Fibroblast of villous mesenchyme (primary cell): ENCODE measurements around the gene AGPAT4. TPM values are rescaled to one million over a fixed set of nuclear protein-coding genes. Genes with fewer than 3 reads are reported as not detected.
"Not testable (repeated sequence)": the region's sequence is repeated elsewhere in the genome, so short reads cannot be mapped to it uniquely, and the experiment has no call there.

Experiments
- DNase-seq: peaks from one replicate; pipeline ENCODE4 v3.0.0-alpha.2; 2010; ENCODE audit warnings: low read depth
- H3K4me3 ChIP-seq: 2 replicates; pipeline ENCODE4 v1.5.1; 2011; ENCODE audit warnings: low read depth, mild to moderate bottlenecking, low read length
- CTCF ChIP-seq: IDR thresholded peaks from 2 replicates; pipeline ENCODE4 v1.5.1; 2012; ENCODE audit warnings: low read depth, mild to moderate bottlenecking, low read length; ENCODE audit not compliant: insufficient read depth
- total RNA-seq: library from RNA; depleted of rRNA; stranded (reverse); fragments of >200 nt; gene quantifications from 2 replicates; pipeline ENCODE4 v1.2.3, GENCODE V29; 2012

Gene AGPAT4
- total RNA-seq, 1 donor, result 11.2 TPM

GRCh38 chr6:161230339-161230738 is 43.5 kb downstream of the AGPAT4 start:
- no peak for DNase-seq
- TF ChIP-seq CTCF, result no peak
- H3K4me3 ChIP-seq, result no peak overlapping the region

- no peak for TF ChIP-seq CTCF
- DNase-seq, result peak; percentile 96
- peak overlapping the region; percentile 30 for H3K4me3 ChIP-seq
Observed at GRCh38 chr6:161228921-161229591, 44.8 kb downstream of the AGPAT4 start.

DNA sequence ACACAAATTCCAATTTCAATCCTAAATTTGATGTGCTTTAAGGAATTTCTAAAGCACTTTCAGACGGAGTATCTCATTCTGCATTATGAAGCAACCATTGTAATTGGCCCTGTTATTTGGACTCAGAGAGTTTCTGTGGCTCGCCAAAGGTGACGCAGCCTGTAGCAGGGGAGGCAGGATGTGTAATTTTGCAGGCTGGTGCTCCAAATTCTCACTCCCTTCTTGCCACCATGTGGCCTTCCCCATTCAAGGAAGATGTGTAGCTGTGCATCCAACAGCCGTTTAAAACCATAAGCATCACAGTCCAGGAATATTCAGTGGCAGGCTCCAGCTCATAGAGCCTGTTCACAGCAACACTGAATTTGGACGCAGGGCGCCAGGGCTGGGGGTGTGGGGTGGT is 45.8 kb downstream of the AGPAT4 start:
- TF ChIP-seq CTCF, result no peak
- H3K4me3 ChIP-seq, result no peak overlapping the region
- DNase-seq, result no peak

DNA sequence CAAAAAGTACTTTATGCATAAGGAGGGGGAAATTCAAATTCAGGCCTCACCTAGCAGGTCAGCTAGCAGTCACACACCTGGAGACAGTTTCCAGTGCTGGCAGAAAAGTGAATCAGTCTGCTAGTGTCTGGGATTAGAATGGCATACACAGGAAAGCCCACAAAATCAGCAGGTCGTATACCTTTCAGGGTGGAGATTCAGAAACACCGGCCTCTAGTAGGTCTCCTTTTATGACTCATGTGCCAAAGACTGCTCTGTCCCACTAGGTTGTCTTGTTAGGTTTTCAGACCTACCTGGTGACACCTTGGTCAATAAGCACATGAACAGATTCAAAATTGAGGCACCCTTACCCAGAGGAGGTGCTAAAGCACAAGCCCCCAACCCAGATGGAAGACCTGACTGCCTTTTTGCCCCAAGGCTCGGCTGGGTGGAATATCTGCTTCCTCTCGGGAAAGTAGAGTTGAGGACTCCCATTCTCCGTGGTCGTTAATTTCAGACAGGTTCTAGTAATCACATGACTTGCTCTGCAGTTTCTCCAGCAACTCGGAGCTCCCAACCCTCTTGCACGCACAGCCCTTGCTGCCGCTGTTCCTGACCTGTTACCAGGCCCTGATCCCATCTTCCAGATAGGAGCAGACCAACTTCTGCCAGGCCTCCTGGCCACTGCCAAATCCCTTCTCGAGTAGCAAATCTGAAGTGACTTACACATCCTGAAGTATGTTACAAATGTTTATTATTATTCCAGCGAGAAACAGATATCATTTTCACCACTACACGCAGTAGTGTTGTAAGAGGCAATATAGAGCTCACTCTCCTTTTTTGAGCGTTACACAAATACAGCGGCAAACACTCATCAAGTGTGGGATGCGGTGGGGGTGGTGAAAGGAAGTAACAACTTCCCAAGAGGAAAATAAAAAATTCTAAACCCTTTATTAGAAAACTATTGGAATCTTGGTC is 46.6 kb downstream of the AGPAT4 start:
- H3K4me3 ChIP-seq, result no peak overlapping the region
- DNase-seq, result peak; percentile 74
- no peak for TF ChIP-seq CTCF

GRCh38 chr6:161226009-161226964 is 47.6 kb downstream of the AGPAT4 start:
- no peak for DNase-seq
- no peak for TF ChIP-seq CTCF
- H3K4me3 ChIP-seq, result no peak overlapping the region

DNA sequence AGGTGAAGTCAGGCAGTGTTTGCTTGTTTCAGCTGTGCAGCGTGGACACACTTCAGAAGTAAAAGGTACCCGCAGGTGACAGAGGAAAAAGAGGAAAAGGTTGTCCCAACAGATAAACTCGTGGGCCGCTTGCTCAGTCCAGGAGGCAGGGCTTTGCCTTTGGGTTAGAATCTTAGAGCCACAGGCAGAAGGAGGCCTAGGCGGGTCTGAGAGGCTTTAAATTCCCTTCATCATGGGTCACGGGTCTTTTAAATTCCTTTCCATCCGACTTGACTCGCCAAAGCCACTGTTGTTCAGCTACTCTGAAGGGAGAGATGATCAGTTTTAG is 48.2 kb downstream of the AGPAT4 start:
- TF ChIP-seq CTCF, result no peak
- no peak for DNase-seq
- H3K4me3 ChIP-seq, result no peak overlapping the region

DNA sequence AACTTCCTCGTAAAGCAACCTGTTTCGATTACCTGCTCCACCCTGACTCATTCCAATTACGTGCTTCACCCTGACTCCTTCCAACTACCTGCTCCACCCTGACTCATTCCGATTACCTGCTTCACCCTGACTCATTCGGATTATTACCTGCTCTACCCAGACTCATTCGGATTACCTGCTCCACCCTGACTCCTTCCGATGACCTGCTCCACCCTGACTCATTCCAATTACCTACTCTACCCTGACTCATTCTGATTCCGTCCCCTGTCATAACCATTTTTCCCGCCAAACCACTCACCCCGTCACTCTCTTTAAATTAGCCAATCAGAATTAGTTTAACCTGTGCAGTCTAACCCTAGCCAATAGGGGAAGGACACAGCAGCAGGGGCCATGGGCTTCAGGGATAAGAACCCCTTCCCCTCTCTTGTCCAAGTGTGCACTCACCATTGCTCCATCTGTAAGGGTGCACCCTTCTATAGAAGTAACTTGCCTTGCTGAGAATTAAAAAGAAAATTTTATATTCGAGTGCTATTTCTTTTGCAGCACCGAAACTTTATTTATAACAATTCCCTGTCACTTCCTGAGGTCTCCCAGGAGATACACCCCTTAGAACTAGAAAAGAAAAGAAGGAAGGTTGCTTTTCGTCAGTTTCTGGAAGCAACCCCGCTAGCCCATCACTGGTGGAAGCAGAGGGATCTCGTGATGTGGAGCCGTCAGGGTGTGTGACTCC is 48.7 kb downstream of the AGPAT4 start:
- DNase-seq, H3K4me3 ChIP-seq: not testable (repeated sequence)
